ENCODE results near the gene SDE2. TPM values are rescaled to one million over a fixed set of nuclear protein-coding genes. Genes with fewer than 3 reads are reported as not detected.
"Not testable (repeated sequence)": the region's sequence is repeated elsewhere in the genome, so short reads cannot be mapped to it uniquely, and the experiment has no call there.

SDE2 gene
- total RNA-seq, 4 donors from 2014 or later: 20.1 to 30.0 (median 23.0) TPM

DNA sequence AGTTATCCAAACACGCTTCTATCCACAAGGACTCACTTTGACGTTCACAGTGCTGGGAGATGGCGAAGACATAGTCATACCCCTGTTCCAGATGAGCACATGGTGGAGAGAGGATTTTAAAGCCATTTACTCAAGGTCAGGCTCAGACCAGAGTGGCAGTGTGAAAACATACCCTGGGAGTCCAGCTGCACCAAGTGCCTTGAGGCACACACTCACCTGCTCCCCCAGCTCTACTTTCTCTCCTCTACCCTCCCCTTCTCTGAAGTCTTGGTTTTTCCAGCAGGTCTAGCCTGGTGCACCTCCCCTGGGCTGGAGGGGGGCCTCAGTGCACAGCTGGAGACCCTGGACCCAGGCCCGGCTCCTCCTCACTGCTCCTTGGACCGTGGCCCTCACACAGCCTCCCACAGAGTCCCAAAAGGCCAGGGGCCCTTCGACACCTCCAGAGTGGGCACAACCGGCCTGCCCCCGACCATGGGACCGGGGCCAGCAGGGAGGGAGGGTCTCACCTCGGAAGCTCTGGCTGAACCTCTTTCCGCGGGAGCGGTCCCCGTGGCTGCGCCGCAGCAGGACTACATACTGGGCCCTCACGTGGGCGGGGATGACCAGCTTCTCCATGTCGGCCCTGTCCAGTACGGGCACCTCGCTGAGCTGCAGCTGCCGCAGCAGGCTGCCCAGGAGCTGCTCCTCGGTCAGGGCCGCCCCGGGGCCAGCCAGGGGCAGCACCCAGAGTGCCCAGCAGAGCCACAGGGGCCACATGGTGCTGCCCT, 58.6 kb downstream of the SDE2 start:
- Histone ChIP-seq H3K9me3 (no peaks in the 10 kb centered on the region), H3K27me3 (no peaks in the 10 kb centered on the region), H3K36me3 (no peaks in the 10 kb centered on the region), H3K4me3 (no peak overlapping the region), H3K27ac (peak overlapping the region in 2 of 4 donors; percentile 4 to 35), H3K4me1 (peaks cover 0 to 8% of the 10 kb centered on the region in 2 donors)
- intact Hi-C loops (cut with DNase I; ENCODE audit: low total_unique reads) (no loop called here), in situ Hi-C loops (cut with MboI; ENCODE audit: low sequenced_read_pairs in 4 of 4) (no loop called here)
- ATAC-seq (no peak), DNase-seq (no peak)
- TF ChIP-seq, protein P1, sequence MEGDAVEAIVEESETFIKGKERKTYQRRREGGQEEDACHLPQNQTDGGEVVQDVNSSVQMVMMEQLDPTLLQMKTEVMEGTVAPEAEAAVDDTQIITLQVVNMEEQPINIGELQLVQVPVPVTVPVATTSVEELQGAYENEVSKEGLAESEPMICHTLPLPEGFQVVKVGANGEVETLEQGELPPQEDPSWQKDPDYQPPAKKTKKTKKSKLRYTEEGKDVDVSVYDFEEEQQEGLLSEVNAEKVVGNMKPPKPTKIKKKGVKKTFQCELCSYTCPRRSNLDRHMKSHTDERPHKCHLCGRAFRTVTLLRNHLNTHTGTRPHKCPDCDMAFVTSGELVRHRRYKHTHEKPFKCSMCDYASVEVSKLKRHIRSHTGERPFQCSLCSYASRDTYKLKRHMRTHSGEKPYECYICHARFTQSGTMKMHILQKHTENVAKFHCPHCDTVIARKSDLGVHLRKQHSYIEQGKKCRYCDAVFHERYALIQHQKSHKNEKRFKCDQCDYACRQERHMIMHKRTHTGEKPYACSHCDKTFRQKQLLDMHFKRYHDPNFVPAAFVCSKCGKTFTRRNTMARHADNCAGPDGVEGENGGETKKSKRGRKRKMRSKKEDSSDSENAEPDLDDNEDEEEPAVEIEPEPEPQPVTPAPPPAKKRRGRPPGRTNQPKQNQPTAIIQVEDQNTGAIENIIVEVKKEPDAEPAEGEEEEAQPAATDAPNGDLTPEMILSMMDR (IDR thresholded peaks at IDR 0.05 in 4 of 5, conservative IDR thresholded peaks at IDR 0.05 in 1 of 5): no peak
- no peak for TF ChIP-seq POLR2A (IDR thresholded peaks at IDR 0.05)

DNA sequence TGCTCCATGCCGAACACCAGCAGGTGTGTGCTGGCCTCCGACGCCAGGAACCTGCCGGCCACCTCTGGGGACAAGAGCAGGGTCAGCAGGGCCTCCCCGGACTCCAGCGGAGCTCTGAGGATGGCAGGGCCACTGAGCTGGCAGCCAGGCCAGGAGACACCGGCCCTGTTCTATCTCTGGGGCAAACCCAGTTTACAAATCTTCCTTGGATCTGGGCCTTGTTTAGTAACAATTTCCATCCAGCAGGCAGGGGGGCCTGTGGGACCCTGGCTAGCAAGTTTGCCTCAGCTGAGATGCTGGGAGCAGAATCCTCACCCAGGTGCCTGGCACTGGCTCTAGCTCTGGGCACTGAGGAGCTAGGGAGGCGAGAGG, 59.2 kb downstream of the SDE2 start:
- in situ Hi-C loops (cut with MboI; ENCODE audit: low sequenced_read_pairs in 4 of 4); H3K27ac ChIP-seq; H3K9me3 ChIP-seq; H3K4me3 ChIP-seq; H3K27me3 ChIP-seq; DNase-seq; H3K36me3 ChIP-seq; intact Hi-C loops (cut with DNase I; ENCODE audit: low total_unique reads); H3K4me1 ChIP-seq; ATAC-seq: not testable (repeated sequence)

DNA sequence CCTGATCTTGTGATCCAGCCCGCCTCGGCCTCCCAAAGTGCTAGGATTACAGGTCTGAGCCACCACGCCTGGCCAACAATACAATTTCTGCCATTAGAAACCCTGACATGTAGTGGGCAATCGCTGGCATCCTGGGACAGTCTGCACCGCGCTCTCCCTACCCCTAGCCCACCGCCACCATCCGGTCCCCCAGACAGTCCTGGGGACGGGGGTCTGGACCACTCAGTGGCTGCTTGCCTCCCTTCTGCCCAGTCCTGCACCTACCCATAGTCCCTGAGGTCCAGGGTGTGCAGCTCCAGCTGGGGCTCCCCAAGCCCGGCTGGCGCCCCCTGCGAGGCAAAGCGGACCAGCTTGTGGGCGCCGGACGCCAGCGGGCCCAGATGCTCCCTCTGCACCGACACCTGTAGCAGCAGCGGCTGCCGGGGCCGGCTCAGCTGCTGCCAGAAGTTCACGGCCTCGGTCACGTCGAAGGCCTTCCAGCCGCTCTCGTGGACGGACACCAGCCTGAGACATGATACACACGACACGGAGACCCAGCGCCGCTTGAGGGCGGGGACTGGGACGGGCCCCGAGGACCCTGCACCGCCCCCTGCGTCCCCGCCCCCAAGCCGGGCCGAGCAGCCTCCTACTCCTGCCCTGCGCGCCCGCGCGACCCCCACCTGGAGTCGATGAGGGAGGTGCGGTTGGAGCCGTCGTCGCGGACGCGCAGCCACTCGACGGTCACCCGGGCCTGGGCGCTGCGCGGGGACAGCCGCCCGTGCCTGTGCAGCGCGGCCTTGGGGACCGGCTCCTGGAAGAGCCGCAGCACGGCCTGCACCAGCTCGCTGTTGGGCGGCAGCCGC, 59.8 kb downstream of the SDE2 start:
- not testable (repeated sequence) for H3K4me3 ChIP-seq

DNA sequence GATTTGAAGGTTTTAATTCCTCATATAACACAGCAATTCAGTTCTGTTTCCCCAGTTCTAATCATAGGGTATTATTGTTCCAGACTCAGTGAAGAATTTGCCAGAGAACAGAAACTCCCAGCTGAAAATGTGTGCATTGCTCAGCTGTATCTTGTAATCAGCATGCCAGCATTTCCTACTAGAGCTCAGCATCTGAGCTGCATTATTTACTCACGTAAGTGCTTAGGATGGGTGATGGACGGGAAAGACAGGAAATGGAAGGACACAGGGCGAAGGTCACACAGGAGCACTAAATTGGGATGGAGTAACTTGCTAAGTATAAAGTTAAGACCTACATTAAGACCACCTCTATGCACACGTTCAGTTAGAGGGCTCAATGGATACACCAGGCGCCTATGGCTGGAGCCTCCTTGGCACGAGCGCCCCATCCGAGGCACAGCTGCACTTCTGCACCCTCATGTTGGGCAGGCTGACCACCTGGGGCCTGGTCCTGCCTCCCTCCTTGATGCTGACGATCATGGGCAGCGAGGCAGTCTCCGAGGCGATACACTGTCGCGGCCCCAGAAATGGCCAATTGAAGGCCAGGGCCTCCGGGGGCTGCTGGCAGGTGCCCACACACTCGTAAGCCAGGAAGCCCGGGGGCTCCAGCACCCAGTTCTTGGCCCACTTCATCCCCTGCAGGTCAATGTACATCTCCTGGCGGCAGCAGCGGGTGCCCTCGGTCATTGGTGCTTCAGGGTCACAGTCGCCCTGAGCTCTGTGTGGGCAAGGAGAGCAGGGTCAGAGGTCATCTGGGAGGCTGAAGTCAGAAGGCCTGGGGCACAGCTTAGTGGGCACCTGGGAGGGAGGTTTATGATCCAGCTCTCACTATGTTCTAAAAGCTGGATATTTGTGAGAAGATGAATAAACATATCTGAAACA, 61.8 kb downstream of the SDE2 start:
- no peak overlapping the region for H3K27ac ChIP-seq
- ATAC-seq (no peak), DNase-seq (no peak)
- intact Hi-C loops (cut with DNase I; ENCODE audit: low total_unique reads): no loop called here
- in situ Hi-C loops (cut with MboI; ENCODE audit: low sequenced_read_pairs in 4 of 4): no loop called here
- H3K27me3 ChIP-seq: no peaks in the 10 kb centered on the region
- no peaks in the 10 kb centered on the region for H3K9me3 ChIP-seq
- H3K4me1 ChIP-seq: peaks cover 0 to 8% of the 10 kb centered on the region in 2 donors
- no peaks in the 10 kb centered on the region for H3K36me3 ChIP-seq
- TF ChIP-seq, protein P1 (IDR thresholded peaks at IDR 0.05 in 4 of 5, conservative IDR thresholded peaks at IDR 0.05 in 1 of 5): no peak
- no peak for TF ChIP-seq POLR2A (IDR thresholded peaks at IDR 0.05)
- no peak overlapping the region for H3K4me3 ChIP-seq

More for the DNA sequence above, 59.8 kb downstream of the SDE2 start:
- DNase-seq; H3K27ac ChIP-seq; intact Hi-C loops (cut with DNase I; ENCODE audit: low total_unique reads); H3K27me3 ChIP-seq; H3K9me3 ChIP-seq; H3K36me3 ChIP-seq; ATAC-seq; H3K4me1 ChIP-seq; in situ Hi-C loops (cut with MboI; ENCODE audit: low sequenced_read_pairs in 4 of 4): not testable (repeated sequence)

DNA sequence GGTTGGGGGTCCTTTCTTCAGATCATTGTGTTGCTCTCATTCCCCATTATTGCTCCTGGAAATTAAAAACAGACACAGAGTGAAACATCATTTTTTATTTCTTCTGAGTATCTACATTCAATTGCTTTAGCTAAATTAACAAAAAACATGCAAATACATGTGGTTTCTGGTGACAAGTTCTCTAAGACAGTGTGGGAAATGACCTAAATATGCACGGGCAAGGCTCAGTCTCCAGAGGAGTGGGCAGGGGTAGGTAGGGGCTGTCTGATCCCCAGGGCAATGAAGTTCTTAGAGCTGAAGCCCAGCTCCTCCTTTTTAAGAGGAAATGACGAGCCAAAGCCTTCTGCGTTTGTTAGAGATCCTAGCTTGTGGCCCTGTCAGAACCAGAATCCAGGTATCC, 62.6 kb downstream of the SDE2 start:
- in situ Hi-C loops (cut with MboI; ENCODE audit: low sequenced_read_pairs in 4 of 4) (no loop called here), intact Hi-C loops (cut with DNase I; ENCODE audit: low total_unique reads) (no loop called here)
- no peaks in the 10 kb centered on the region for H3K27me3 ChIP-seq
- no peak overlapping the region for H3K27ac ChIP-seq
- no peak for ATAC-seq
- peaks cover 0 to 8% of the 10 kb centered on the region in 2 donors for H3K4me1 ChIP-seq
- TF ChIP-seq, protein P1 (IDR thresholded peaks at IDR 0.05 in 4 of 5, conservative IDR thresholded peaks at IDR 0.05 in 1 of 5): no peak
- no peak for TF ChIP-seq POLR2A (IDR thresholded peaks at IDR 0.05)
- no peak overlapping the region for H3K4me3 ChIP-seq
- no peak for DNase-seq
- no peaks in the 10 kb centered on the region for H3K9me3 ChIP-seq
- no peaks in the 10 kb centered on the region for H3K36me3 ChIP-seq

DNA sequence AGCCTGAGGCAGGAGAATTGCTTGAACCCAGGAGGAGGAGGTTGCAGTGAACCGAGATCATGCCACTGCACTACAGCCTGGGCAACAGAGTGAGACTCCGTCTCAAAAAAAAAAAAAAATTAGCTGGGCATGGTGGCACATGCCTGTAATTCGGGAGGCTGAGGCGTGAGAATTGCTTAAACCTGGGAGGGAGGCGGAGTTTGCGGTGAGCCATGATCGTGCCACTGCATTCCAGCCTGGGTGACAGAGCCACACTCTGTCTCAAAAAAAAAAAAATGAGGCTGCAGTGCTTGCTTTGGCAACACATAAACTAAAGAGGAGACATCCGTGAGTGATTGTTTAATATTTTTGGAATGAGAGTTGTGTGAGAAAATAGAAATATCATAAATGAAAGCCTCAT, 63.1 kb downstream of the SDE2 start:
- H3K27me3 ChIP-seq; H3K36me3 ChIP-seq; ATAC-seq; H3K27ac ChIP-seq; H3K9me3 ChIP-seq; in situ Hi-C loops (cut with MboI; ENCODE audit: low sequenced_read_pairs in 4 of 4); H3K4me3 ChIP-seq; DNase-seq; intact Hi-C loops (cut with DNase I; ENCODE audit: low total_unique reads); H3K4me1 ChIP-seq: not testable (repeated sequence)
